HG02642 (cell line): ENCODE measurements around the gene RBBP8.

Experiments used
- ATAC-seq: cut with Tn5 transposase; IDR thresholded peaks from one replicate; pipeline ENCODE4 v1.9.1; 2021; ENCODE audit warnings: mild to moderate bottlenecking; ENCODE audit not compliant: unreplicated experiment, poor library complexity

RBBP8 gene

GRCh38 chr18:23057096-23057495 is 124.0 kb downstream of the RBBP8 start:
- no peak for ATAC-seq

- no peak for ATAC-seq
Observed at GRCh38 chr18:23058746-23059415, 125.8 kb downstream of the RBBP8 start.

- ATAC-seq, result no peak
Observed at GRCh38 chr18:23059541-23060465, 126.7 kb downstream of the RBBP8 start.

GRCh38 chr18:23062011-23062410 is 128.9 kb downstream of the RBBP8 start:
- no peak for ATAC-seq

- no peak for ATAC-seq
Observed at GRCh38 chr18:23063502-23063901, 130.4 kb downstream of the RBBP8 start.

GRCh38 chr18:23065234-23065806 is 132.2 kb downstream of the RBBP8 start:
- ATAC-seq, result no peak

GRCh38 chr18:23066060-23066459 is 132.9 kb downstream of the RBBP8 start:
- ATAC-seq, result no peak

GRCh38 chr18:23066504-23067039 is 133.4 kb downstream of the RBBP8 start:
- ATAC-seq, result no peak

GRCh38 chr18:23067236-23067635 is 134.1 kb downstream of the RBBP8 start:
- no peak for ATAC-seq

GRCh38 chr18:23068011-23068410 is 134.9 kb downstream of the RBBP8 start:
- ATAC-seq, result no peak

- no peak for ATAC-seq
Observed at GRCh38 chr18:23068570-23069310, 135.6 kb downstream of the RBBP8 start.

GRCh38 chr18:23069481-23069880 is 136.4 kb downstream of the RBBP8 start:
- no peak for ATAC-seq

GRCh38 chr18:23069898-23070297 is 136.8 kb downstream of the RBBP8 start:
- ATAC-seq, result no peak

GRCh38 chr18:23071285-23071684 is 138.2 kb downstream of the RBBP8 start:
- ATAC-seq, result peak; percentile 90

- no peak for ATAC-seq
Observed at GRCh38 chr18:23072079-23072478, 139.0 kb downstream of the RBBP8 start.

GRCh38 chr18:23073996-23074606 is 141.0 kb downstream of the RBBP8 start:
- ATAC-seq, result no peak
